NCI-H2196 (cell line): ENCODE results near the gene PLXNA1.
A peak's percentile ranks its signal among the peaks of the same experiment; 100 is the strongest.

Source experiments
- DNase-seq: peaks from one replicate; lab custom pipeline; 2025; ENCODE audit not compliant: unreplicated experiment; lab: John Stamatoyannopoulos, UW

The PLXNA1 gene

DNA sequence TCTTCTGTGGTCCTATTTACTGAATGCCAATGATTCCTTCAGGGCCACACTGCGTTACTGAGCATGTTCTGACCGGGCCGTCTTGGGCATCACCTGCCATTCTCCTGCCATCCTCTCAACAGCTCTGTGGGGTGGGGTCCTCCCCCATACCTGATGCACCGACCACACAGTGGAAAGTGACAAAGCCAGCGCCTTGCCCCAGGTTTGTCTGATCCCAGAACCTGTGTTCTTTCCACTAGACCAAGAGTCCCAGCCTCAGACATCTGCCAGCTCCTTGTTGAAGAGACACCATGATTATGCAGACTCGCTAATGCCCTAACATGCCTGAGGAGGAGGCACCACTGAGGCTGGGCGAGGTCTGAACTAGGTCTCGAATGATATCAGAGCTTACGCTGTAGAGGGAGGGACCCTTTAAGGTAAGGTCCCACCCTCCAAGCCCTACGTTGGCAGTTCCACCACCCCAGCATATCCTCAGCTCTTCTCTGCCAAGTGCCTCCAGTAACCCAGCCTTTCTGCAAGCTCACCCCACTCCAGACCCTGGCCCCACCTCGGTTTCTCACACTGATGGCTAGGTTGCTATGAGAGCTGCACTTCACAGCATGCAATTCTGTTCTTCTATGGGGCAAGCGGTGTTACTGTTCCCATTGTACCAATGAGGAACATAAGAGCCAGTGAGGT lies 29.8 kb upstream of the PLXNA1 start:
- DNase-seq: no peak

- DNase-seq: no peak
Measured at GRCh38 chr3:126954141-126954842, 28.6 kb upstream of the PLXNA1 start.

DNA sequence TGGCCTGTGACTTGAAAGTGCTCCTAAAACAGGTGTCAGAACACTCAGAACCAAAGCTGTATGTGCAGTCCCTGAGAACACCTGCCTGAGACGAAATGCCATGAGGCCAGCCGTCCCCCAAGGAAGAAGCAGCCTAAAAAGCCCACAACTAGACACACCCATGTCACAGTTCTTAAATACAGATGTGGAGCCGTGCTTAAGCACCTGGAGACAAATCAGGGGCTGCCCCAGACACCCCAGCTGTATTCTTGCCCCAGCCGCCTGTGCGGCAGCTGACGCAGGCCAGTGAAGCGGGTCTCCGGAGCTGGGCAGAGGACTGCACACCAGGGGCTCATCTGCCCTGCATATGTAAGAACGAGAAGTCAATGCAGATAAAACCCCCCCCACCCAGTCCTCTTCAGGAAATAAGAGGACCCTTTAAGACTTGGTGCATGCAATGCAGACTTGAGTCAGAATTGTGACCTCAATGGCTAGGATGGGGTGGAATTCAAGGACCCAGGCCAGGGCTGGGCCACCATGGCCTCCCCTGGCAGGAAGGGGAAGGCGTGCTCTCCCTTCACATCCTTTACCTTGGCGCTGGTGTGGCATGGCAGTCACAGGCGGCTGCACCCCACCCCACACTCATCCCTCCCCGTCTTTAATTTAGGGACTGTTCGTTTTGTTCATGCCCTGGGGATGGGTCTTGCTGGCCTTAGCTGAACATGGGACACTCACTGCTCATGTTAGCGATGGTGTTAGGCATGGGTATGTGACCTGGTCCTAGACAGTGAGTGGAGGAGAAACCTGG lies 27.7 kb upstream of the PLXNA1 start:
- no peak for DNase-seq

DNA sequence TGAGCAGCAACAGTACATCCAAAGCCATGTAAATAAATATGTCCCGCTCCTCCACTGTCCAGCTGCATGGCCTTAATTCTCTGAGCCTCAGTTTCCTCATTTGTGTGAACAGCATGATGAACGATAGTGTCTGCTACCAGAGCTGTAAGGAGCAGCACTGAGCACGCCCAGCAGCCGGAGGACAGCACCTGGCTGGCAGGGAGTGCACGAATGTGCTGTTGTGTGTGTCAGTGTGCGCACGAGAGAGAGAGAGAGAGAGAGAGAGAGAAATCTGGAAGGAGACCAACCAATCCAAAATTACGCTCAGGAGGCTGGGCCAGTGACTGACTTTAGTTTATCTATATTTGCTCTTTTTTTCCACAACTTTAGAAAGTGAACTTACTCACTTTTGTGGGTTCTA lies 26.6 kb upstream of the PLXNA1 start:
- no peak for DNase-seq

DNA sequence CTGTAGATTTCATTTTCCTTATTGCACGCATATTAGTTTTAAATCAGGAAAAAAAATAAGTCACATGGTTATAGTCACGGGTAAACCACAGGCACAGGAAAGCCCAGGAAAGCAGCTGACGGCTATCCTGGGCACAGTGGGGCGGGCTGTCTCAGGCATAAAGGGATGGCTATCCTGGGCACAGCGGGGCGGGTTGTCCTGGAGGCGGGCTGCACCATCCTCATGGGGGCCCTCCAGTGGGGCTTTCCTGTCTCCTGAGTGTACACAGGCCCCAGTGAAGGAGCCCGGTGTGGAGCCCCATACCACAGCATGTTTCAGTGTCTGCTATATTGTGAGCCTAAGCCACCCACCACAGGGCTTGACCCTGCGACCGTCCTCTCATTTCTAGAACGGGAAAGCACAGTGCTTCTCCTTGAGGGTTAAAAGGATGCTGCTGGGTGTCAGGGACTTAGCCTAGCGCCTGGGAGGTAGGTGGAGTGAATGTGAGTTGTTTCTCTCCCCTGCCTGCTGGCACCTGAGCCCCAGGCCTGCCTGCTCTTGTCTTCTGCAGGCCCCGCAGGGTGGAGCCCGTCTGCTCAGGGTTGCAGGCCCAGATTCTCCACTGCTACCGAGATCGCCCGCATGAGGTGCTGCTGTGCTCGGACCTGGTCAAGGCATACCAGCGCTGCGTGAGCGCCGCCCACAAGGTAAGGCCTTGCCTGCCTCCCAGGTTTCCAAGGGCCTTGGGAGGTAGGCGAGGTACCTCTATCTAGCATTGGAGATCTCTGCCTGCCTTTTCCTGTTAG lies 25.9 kb upstream of the PLXNA1 start:
- no peak for DNase-seq

GRCh38 chr3:126957776-126958637 lies 24.9 kb upstream of the PLXNA1 start:
- DNase-seq: no peak

DNA sequence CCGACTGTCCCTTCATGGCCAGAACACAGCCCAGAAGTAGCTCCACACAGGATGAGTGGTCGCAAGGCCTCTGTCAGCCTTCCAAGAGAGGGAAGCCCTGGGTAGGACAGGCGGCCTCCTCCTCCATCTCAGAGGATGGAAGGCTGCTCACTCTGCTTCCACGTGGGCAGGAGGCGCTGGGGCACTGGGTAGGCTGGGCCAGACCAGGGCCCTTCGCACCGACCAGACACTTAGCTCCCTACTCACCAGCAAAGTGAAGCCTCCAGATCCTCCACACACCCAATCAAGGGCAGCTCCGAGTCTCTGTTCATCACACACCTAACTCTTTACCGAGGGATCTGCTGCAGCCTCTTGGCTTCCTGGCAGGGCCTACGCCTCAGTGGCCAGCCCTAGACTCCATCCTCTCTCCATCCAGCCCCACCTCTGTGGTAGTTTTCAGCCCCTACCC lies 24.3 kb upstream of the PLXNA1 start:
- no peak for DNase-seq

- no peak for DNase-seq
Measured at GRCh38 chr3:126959136-126959920, 23.6 kb upstream of the PLXNA1 start.

- no peak for DNase-seq
Measured at GRCh38 chr3:126959921-126960603, 22.9 kb upstream of the PLXNA1 start.

DNA sequence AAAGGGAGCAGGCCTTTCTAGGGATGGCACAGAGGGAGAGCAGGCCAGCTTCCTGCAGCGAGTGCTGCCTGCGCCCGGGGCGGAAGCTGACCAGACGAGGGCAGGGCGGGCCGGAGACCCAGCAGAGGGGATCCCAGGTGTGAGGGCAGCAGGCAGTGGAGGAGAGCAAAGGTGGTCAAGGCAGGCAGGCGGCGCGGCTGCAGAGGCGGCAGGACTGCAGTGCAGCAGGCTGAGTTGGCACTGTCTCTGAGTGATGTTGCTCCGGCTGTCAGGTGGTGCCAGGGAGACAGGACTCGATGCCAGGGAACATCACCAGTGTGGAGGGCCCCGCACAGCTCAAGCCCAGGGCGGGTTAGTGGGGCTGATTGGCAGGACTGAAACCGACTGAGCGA lies 22.3 kb upstream of the PLXNA1 start:
- DNase-seq: no peak

- peak; percentile 51 for DNase-seq
Measured at GRCh38 chr3:126961191-126961790, 21.6 kb upstream of the PLXNA1 start.

GRCh38 chr3:126961791-126962461 lies 21.0 kb upstream of the PLXNA1 start:
- peak; percentile 71 for DNase-seq

GRCh38 chr3:126962756-126963155 lies 20.2 kb upstream of the PLXNA1 start:
- no peak for DNase-seq

- DNase-seq: no peak
Measured at GRCh38 chr3:126963261-126964190, 19.4 kb upstream of the PLXNA1 start.

DNA sequence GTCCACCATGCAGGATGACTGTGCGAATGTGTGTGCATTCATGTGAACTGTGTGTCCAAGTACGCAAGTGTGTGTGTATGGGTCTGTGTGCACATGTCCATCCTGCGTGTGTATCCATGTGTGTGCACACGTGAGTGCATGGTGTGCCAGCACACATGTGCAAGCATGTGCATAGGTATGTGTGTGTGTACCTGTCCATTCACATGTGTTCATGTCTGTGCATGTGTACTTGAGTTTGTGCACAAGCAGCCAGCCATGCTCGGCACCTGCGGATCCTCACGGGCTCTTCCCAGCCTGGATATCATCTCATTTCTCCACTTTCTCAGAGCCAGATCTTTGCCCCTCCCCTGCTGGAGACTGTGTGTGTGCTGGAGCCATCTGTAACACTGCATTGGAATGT lies 18.7 kb upstream of the PLXNA1 start:
- no peak for DNase-seq

DNA sequence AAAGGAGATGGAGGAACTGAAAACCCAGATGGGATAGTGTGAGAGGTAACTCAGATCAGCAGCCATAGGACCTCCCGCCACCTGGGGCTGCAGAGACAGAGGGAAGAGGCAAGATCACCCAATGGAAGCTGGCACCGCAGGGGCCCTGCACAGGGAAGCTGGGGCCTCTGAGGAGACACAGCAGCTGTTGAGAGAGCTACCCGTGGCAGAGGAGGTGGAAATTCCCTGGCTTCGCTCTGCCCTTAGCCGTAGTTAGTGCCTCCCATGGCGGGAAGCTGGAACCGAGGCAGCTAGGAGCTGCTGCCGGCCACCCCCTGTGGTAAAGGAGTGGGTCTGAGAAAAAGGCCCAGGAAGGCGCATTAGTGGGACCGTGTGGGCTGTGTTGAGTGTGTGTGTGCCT lies 18.0 kb upstream of the PLXNA1 start:
- no peak for DNase-seq

DNA sequence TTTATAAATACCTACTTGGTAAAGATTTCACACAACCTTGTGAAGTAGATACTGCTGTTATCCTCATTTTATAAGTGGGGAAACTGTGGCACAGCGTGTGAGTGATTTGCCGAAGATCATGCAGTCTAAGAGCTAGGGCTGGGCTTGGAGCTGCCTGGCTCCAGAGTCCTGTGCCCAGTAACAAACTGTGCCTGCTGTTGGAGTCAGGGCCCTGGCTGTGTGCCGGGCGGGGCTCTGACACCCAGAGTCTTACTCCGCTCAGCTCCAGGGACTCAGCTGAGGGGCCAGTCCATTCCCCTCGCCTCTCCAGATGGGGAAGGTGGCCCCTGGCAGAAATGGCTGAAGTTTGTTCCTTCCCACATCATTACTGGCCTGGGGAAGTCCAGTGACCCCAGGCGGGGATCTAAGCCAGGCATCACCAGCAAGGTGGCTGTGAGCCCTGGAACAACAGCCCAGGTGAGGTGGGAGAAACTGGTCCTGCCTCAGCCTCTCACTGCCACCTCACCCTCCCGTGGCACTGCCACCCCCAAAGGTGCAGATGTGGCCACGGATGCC lies 17.3 kb upstream of the PLXNA1 start:
- no peak for DNase-seq
